ENCODE data around the gene MREG.

DNA sequence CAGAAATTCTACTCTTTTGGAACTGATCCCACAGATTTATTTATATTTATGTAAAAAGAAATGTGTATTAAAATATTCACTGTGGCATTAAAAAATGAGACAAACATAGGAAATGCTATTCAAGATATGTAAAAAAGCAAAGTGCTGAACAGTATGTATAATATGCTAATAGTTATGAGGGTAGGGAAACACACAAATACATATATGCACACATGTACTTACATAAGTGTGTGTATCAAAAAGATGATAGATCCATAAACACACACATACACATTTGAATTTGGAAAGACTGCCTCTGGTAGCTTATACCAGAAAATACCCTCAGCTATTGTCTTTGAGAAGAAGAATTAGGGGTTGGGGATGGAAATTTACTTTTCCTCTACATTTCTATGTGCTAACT lies 103.2 kb downstream of the MREG start:
- TF ChIP-seq, protein P1, sequence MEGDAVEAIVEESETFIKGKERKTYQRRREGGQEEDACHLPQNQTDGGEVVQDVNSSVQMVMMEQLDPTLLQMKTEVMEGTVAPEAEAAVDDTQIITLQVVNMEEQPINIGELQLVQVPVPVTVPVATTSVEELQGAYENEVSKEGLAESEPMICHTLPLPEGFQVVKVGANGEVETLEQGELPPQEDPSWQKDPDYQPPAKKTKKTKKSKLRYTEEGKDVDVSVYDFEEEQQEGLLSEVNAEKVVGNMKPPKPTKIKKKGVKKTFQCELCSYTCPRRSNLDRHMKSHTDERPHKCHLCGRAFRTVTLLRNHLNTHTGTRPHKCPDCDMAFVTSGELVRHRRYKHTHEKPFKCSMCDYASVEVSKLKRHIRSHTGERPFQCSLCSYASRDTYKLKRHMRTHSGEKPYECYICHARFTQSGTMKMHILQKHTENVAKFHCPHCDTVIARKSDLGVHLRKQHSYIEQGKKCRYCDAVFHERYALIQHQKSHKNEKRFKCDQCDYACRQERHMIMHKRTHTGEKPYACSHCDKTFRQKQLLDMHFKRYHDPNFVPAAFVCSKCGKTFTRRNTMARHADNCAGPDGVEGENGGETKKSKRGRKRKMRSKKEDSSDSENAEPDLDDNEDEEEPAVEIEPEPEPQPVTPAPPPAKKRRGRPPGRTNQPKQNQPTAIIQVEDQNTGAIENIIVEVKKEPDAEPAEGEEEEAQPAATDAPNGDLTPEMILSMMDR (conservative IDR thresholded peaks at IDR 0.05; ENCODE audit: low read depth, low read length): no peak
- no peak for TF ChIP-seq EZH2 (IDR thresholded peaks at IDR 0.05; ENCODE audit: borderline replicate concordance, low read depth, low read length, poor library complexity, severe bottlenecking)
